Endothelial cell of umbilical vein (primary cell): Measurements from ENCODE around the gene CLTCL1. TPM values are rescaled to one million over a fixed set of nuclear protein-coding genes. Genes with fewer than 3 reads are reported as not detected.
"Not testable (repeated sequence)": the region's sequence is repeated elsewhere in the genome, so short reads cannot be mapped to it uniquely, and the experiment has no call there.

Experiments
- BruUV-seq: library from RNA; stranded (reverse); fragments of 400-500 nt; replicated peaks from 2 replicates; lab custom pipeline; 2021; lab: Mats Ljungman, UMichigan
- CTCF ChIA-PET: fragments of 300-600, 350-600 bp; sonication (Branson Sonifier 250); formaldehyde crosslinking; loops from one replicate; lab custom pipeline; 2021; ENCODE audit warnings: antibody characterized with exemption, inconsistent platforms; lab: Charles Lee
- POLR2A ChIA-PET: fragments of 300-600, 350-600 bp; sonication (Branson Sonifier 250); formaldehyde crosslinking; loops from one replicate; lab custom pipeline; 2021; ENCODE audit warnings: antibody characterized with exemption, inconsistent platforms; lab: Charles Lee
- DNase-seq: peaks from one replicate; pipeline ENCODE4 v3.0.0-alpha.2; 2011; ENCODE audit warnings: low read depth, low spot score
- FAIRE-seq: peaks from 2 replicates; lab custom pipeline; 2011; peaks lifted over from hg19 to GRCh38; lab: Jason Lieb, UNC
- H2AFZ ChIP-seq: 2 replicates; pipeline ENCODE4 v1.6.0; 2012; ENCODE audit warnings: low read depth, low read length, control low read depth, inconsistent platforms
- H3K27ac ChIP-seq: 2 replicates; pipeline ENCODE4 v1.5.1; 2011; ENCODE audit warnings: low read depth, mild to moderate bottlenecking, control low read depth, low read length, moderate library complexity; ENCODE audit not compliant: insufficient read depth
- H3K27me3 ChIP-seq, 2 experiments: 2 replicates each; pipeline versions ENCODE4 v1.6.0 to v1.6.1; 2011; ENCODE audit warnings: low read length in 2 of 2, mixed read lengths in 1 of 2; ENCODE audit not compliant: control insufficient read depth in 2 of 2, insufficient read depth in 2 of 2
- H3K36me3 ChIP-seq, 2 experiments: 2 replicates in 1 of 2; 3 replicates in 1 of 2; pipeline ENCODE4 v1.5.1; 2011; ENCODE audit warnings: low read length in 2 of 2, mild to moderate bottlenecking in 1 of 2, moderate library complexity in 1 of 2; ENCODE audit not compliant: control insufficient read depth in 2 of 2, insufficient read depth in 2 of 2; ENCODE audit errors: extremely low read depth in 1 of 2
- H3K4me1 ChIP-seq: 3 replicates; pipeline ENCODE4 v1.5.1; 2011; ENCODE audit warnings: mild to moderate bottlenecking, low read length; ENCODE audit not compliant: control insufficient read depth, insufficient read depth; ENCODE audit errors: extremely low read depth
- H3K4me2 ChIP-seq: 2 replicates; pipeline ENCODE4 v1.6.1; 2011; ENCODE audit warnings: low read length, control low read depth, mixed read lengths; ENCODE audit not compliant: insufficient read depth
- H3K4me3 ChIP-seq, 3 experiments: fragments of 200-600 bp in 1 of 3; sonication (generic), shearing (Covaris generic) in 1 of 3; replicated peaks in 1 of 3; 2 replicates each; pipeline ENCODE4 v1.5.1; 2011 to 2016; ENCODE audit warnings: control low read depth in 3 of 3, low read length in 3 of 3, mild to moderate bottlenecking in 2 of 3, inconsistent platforms in 1 of 3, low read depth in 1 of 3, moderate library complexity in 1 of 3; ENCODE audit not compliant: insufficient read depth in 1 of 3
- H3K79me2 ChIP-seq: 2 replicates; pipeline ENCODE4 v1.6.0; 2012; ENCODE audit warnings: low read length, inconsistent platforms; ENCODE audit not compliant: control insufficient read depth, insufficient read depth
- H3K9ac ChIP-seq: replicated peaks from 2 replicates; pipeline ENCODE3; 2011; ENCODE audit warnings: low read length, control low read depth; ENCODE audit not compliant: insufficient read depth; ENCODE audit errors: extremely low read depth
- H3K9me1 ChIP-seq: replicated peaks from 3 replicates; pipeline ENCODE4 v1.6.0; 2011; ENCODE audit warnings: mild to moderate bottlenecking, low read length; ENCODE audit not compliant: control insufficient read depth, insufficient read depth; ENCODE audit errors: extremely low read depth
- H3K9me3 ChIP-seq: replicated peaks from 2 replicates; pipeline ENCODE4 v1.5.1; 2012; ENCODE audit warnings: low read length, inconsistent platforms; ENCODE audit not compliant: control insufficient read depth, insufficient read depth
- H4K20me1 ChIP-seq: replicated peaks from 2 replicates; pipeline ENCODE3; 2011; ENCODE audit warnings: mild to moderate bottlenecking, low read length; ENCODE audit not compliant: control insufficient read depth, insufficient read depth; ENCODE audit errors: extremely low read depth
- CTCF ChIP-seq, 2 donors: IDR thresholded peaks; 1 replicate in 1 of 2; 2 replicates in 1 of 2; pipeline ENCODE4 v1.5.1; 2011; ENCODE audit warnings: low read length in 2 of 2, mild to moderate bottlenecking in 2 of 2, moderate library complexity in 2 of 2, control low read depth in 1 of 2, inconsistent platforms in 1 of 2, low read depth in 1 of 2; ENCODE audit not compliant: insufficient read depth in 1 of 2; ENCODE audit errors: extremely low read depth in 1 of 2
- EZH2 ChIP-seq: IDR thresholded peaks from 2 replicates; pipeline ENCODE4 v1.6.1; 2012; ENCODE audit warnings: borderline replicate concordance, low read depth, mild to moderate bottlenecking, moderate library complexity, low read length, inconsistent platforms; ENCODE audit not compliant: severe bottlenecking
- FOS ChIP-seq: IDR thresholded peaks from 2 replicates; pipeline ENCODE4 v1.6.1; 2011; ENCODE audit warnings: mild to moderate bottlenecking, low read length, moderate library complexity, borderline replicate concordance; ENCODE audit not compliant: insufficient read depth
- JUN ChIP-seq: IDR thresholded peaks from 2 replicates; pipeline ENCODE4 v1.6.1; 2011; ENCODE audit warnings: borderline replicate concordance, low read depth; ENCODE audit not compliant: insufficient read length, insufficient read depth
- MYC ChIP-seq: IDR thresholded peaks from one replicate; pipeline ENCODE4 v1.6.1; 2011; ENCODE audit warnings: mild to moderate bottlenecking, low read depth, low read length
- POLR2A ChIP-seq: IDR thresholded peaks from 2 replicates; pipeline ENCODE4 v1.6.1; 2012; ENCODE audit warnings: low read depth, mild to moderate bottlenecking, control low read depth, low read length
- dilution Hi-C: fragments of 300-500 bp; cut with MboI; formaldehyde crosslinking; loops from one replicate; pipeline ENCODE4 v1.15.0; 2019; ENCODE audit warnings: low sequenced_read_pairs; ENCODE audit not compliant: extremely low pct_ligation_motif_present
- intact Hi-C: fragments of 100-400 bp; cut with micrococcal nuclease; formaldehyde crosslinking; loops from one replicate; pipeline ENCODE4 v1.10.0; 2022
- polyA plus RNA-seq, 4 experiments: library from polyadenylated mRNA; depleted of rRNA in 3 of 4; stranded (reverse) in 3 of 4; unstranded in 1 of 4; fragments of >200 nt; gene quantifications; 2 replicates each; pipeline versions ENCODE4 v1.2.1 to v1.2.3, GENCODE V29; 2011 to 2012; ENCODE audit warnings: missing spikeins in 1 of 4
- total RNA-seq: library from RNA; stranded (reverse); gene quantifications from 2 replicates; pipeline ENCODE4 v1.2.3, GENCODE V29; 2021
- TF ChIP-seq, protein P1 (sequence below): IDR thresholded peaks from 2 replicates; pipeline ENCODE4 v1.6.1; 2011; ENCODE audit not compliant: insufficient read depth, insufficient read length

CLTCL1 gene
- total and polyA plus RNA-seq, 2 donors (not counting 3 experiments of a cell fraction or from before 2014, with no cell fraction given) = 5.0 to 6.2 TPM

- Histone ChIP-seq H3K9me1 (no peaks in the 10 kb centered on the region), H2AFZ (no peak overlapping the region), H3K79me2 (no peaks in the 10 kb centered on the region), H4K20me1 (no peaks in the 10 kb centered on the region), H3K4me3 (no peak overlapping the region), H3K27ac (no peak overlapping the region), H3K4me2 (no peak overlapping the region), H3K36me3 (no peaks in the 10 kb centered on the region), H3K27me3 (peaks cover 0 to 2% of the 10 kb centered on the region in 2 experiments), H3K4me1 (no peaks in the 10 kb centered on the region), H3K9me3 (no peaks in the 10 kb centered on the region), H3K9ac (no peak overlapping the region)
- no peak for DNase-seq
- dilution Hi-C loops = no loop called here
- intact Hi-C loops = no loop called here
- ChIA-PET CTCF (interaction anchor here (2.4 kb wide), 1 partner anchor 8 kb away, joined by 10 read pairs; no protein-coding TSS in a partner anchor), POLR2A (no interaction called here)
- TF ChIP-seq JUN (no peak), EZH2 (no peak), CTCF (IDR thresholded peaks at IDR 0.05; ENCODE audit: extremely low read depth in 1 of 2, insufficient read depth in 1 of 2, low read depth in 1 of 2, low read length in 2 of 2) (no peak), FOS (no peak), POLR2A (no peak), MYC (no peak)
- TF ChIP-seq, protein P1, sequence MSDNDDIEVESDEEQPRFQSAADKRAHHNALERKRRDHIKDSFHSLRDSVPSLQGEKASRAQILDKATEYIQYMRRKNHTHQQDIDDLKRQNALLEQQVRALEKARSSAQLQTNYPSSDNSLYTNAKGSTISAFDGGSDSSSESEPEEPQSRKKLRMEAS = no peak
- FAIRE-seq = no peak
- no TSS peak for BruUV-seq
Measured at GRCh38 chr22:19307872-19308271, 16.4 kb upstream of the CLTCL1 start.

DNA sequence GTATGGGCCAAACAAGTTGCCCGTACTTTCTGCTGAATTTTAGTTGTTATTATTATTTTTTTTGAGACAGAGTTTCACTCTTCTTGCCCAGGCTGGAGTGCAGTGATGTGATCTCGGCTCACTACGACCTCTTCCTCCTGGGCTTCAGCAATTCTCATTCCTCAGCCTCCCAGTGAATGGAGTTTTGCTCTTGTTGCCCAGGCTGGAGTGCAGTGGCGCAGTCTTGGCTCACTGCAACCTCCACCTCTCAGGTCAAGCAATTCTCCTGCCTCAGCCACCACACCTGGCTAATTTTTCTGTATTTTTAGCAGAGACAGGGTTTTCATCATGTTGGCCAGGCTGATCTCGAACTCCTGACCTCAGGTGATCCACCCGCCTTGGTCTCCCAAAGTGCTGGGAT, 15.0 kb upstream of the CLTCL1 start:
- BruUV-seq, intact Hi-C loops: not testable (repeated sequence)

More for the DNA sequence above, 15.0 kb upstream of the CLTCL1 start:
- dilution Hi-C loops, H2AFZ ChIP-seq, H3K4me1 ChIP-seq, H3K27me3 ChIP-seq, H4K20me1 ChIP-seq, H3K79me2 ChIP-seq, POLR2A ChIA-PET, FAIRE-seq, H3K4me3 ChIP-seq, H3K9ac ChIP-seq, DNase-seq, H3K9me1 ChIP-seq, H3K9me3 ChIP-seq, H3K36me3 ChIP-seq, H3K27ac ChIP-seq, H3K4me2 ChIP-seq: not testable (repeated sequence)
- CTCF ChIA-PET = interaction anchor here (1.5 kb wide), 1 partner anchor 15 kb away, joined by 3 read pairs; the partner anchor contains the start of gene CLTCL1
